A549 (cell line): ENCODE data around the gene MARCO. TPM values are rescaled to one million over a fixed set of nuclear protein-coding genes. Genes with fewer than 3 reads are reported as not detected.

Experiments
- ATAC-seq, 2 experiments: fragments of 200-7000 bp in 1 of 2; fragments of >200 bp in 1 of 2; cut with Nextera tagmentation in 1 of 2; cut with Tn5 transposase in 1 of 2; 3 replicates each; pipeline versions ENCODE4 v1.8.0 to v1.9.1; 2018 to 2020; ENCODE audit warnings: mild to moderate bottlenecking in 1 of 2, moderate library complexity in 1 of 2
- CTCF ChIA-PET: fragments of 300-600 bp; sonication (Branson Sonifier 250); formaldehyde crosslinking; extraction: SDS; loops from one replicate; lab custom pipeline; 2021; ENCODE audit warnings: antibody characterized with exemption, inconsistent platforms; lab: Yijun Ruan, JAX
- POLR2A ChIA-PET: fragments of 350-600 bp; formaldehyde crosslinking; extraction: SDS; loops from one replicate; lab custom pipeline; 2021; ENCODE audit warnings: antibody characterized with exemption, inconsistent platforms; lab: Yijun Ruan, JAX
- DNase-seq, 2 experiments: peaks; one replicate each; pipeline versions ENCODE4 v3.0.0 to v3.0.0-alpha.2; 2011 to 2016; ENCODE audit warnings: low read depth in 1 of 2, low spot score in 1 of 2
- FAIRE-seq: peaks from 2 replicates; lab custom pipeline; 2011; peaks lifted over from hg19 to GRCh38; lab: Jason Lieb, UNC
- H3K27ac ChIP-seq, 2 experiments: fragments of >200 bp; sonication (Bioruptor Twin); formaldehyde crosslinking; 3 replicates each; pipeline ENCODE4 v1.5.1; 2016 to 2017
- H3K4me1 ChIP-seq: fragments of >200 bp; sonication (Bioruptor Twin); formaldehyde crosslinking; 3 replicates; pipeline ENCODE4 v1.6.1; 2016
- H3K4me2 ChIP-seq: fragments of >200 bp; sonication (Bioruptor Twin); formaldehyde crosslinking; 3 replicates; pipeline ENCODE4 v1.6.1; 2016
- H3K4me3 ChIP-seq: fragments of >200 bp; sonication (Bioruptor Twin); formaldehyde crosslinking; 3 replicates; pipeline ENCODE4 v1.5.1; 2016
- H3K9me3 ChIP-seq: fragments of >200 bp; sonication (Bioruptor Twin); formaldehyde crosslinking; 3 replicates; pipeline ENCODE4 v1.6.1; 2016
- BHLHE40 ChIP-seq: IDR thresholded peaks from 2 replicates; pipeline ENCODE4 v1.6.1; 2012; ENCODE audit warnings: low read depth, low read length, inconsistent platforms
- CBX8 ChIP-seq: fragments of 200-600 bp; sonication (generic); IDR thresholded peaks from 2 replicates; pipeline ENCODE4 v1.6.1; 2016
- EHMT2 ChIP-seq: fragments of 200-600 bp; sonication (generic); IDR thresholded peaks from 2 replicates; pipeline ENCODE4 v1.6.1; 2016; ENCODE audit warnings: antibody characterized with exemption, low read depth, mild to moderate bottlenecking, moderate library complexity
- EP300 ChIP-seq, 2 experiments: fragments of >200 bp; sonication (Bioruptor Twin); formaldehyde crosslinking; IDR thresholded peaks; 2 replicates in 1 of 2; 3 replicates in 1 of 2; pipeline ENCODE4 v1.6.1; 2016 to 2017
- ESRRA ChIP-seq: fragments of 150-350 bp; IDR thresholded peaks from 2 replicates; pipeline ENCODE4 v1.6.1; 2014; ENCODE audit warnings: mild to moderate bottlenecking, low read length, borderline replicate concordance
- FOSB ChIP-seq: fragments of 250-450 bp; sonication (Bioruptor Pico); IDR thresholded peaks from 2 replicates; pipeline ENCODE4 v1.5.0; 2020; ENCODE audit warnings: mild to moderate bottlenecking, moderate library complexity
- HOXA7 ChIP-seq: fragments of 250-450 bp; sonication (Bioruptor Pico); IDR thresholded peaks from 2 replicates; pipeline ENCODE4 v1.5.0; 2020; ENCODE audit warnings: mild to moderate bottlenecking, moderate library complexity
- HOXB13 ChIP-seq: fragments of 250-450 bp; sonication (Bioruptor Pico); IDR thresholded peaks from 2 replicates; pipeline ENCODE4 v1.5.0; 2020; ENCODE audit warnings: low read depth, mild to moderate bottlenecking, moderate library complexity
- JUN ChIP-seq, 2 experiments: fragments of >200 bp; sonication (Bioruptor Twin); formaldehyde crosslinking; IDR thresholded peaks; 2 replicates in 1 of 2; 3 replicates in 1 of 2; pipeline ENCODE4 v1.6.1; 2016 to 2017
- JUNB ChIP-seq: fragments of >200 bp; sonication (Bioruptor Twin); formaldehyde crosslinking; IDR thresholded peaks from 2 replicates; pipeline ENCODE4 v1.6.1; 2016
- KDM1A ChIP-seq: fragments of 200-600 bp; sonication (generic); IDR thresholded peaks from 2 replicates; pipeline ENCODE4 v1.6.1; 2016; ENCODE audit warnings: low read depth, mild to moderate bottlenecking
- KDM5A ChIP-seq: fragments of 200-600 bp; sonication (generic); IDR thresholded peaks from 2 replicates; pipeline ENCODE4 v1.6.1; 2016; ENCODE audit warnings: antibody characterized with exemption, mild to moderate bottlenecking
- MAFK ChIP-seq: fragments of 450-650 bp; IDR thresholded peaks from 2 replicates; pipeline ENCODE4 v1.6.1; 2014; ENCODE audit not compliant: partially characterized antibody
- MAX ChIP-seq: IDR thresholded peaks from 2 replicates; pipeline ENCODE4 v1.6.1; 2012
- MAZ ChIP-seq: fragments of 150-350 bp; IDR thresholded peaks from 2 replicates; pipeline ENCODE4 v1.6.1; 2014; ENCODE audit warnings: antibody characterized with exemption, low read depth, low read length, borderline replicate concordance
- NFE2L2 ChIP-seq: fragments of 150-350 bp; conservative IDR thresholded peaks from 2 replicates; pipeline ENCODE4 v1.6.1; 2014; ENCODE audit warnings: low read length
- NPAS2 ChIP-seq: fragments of 250-450 bp; sonication (Bioruptor Pico); IDR thresholded peaks from 2 replicates; pipeline ENCODE4 v1.8.0; 2022; ENCODE audit warnings: mild to moderate bottlenecking, moderate library complexity, borderline replicate concordance
- PHF8 ChIP-seq: fragments of 200-600 bp; sonication (generic); IDR thresholded peaks from 2 replicates; pipeline ENCODE4 v1.6.1; 2016; ENCODE audit warnings: low read depth, mild to moderate bottlenecking, antibody characterized with exemption, moderate library complexity, borderline replicate concordance
- POLR2AphosphoS2 ChIP-seq: conservative IDR thresholded peaks from 2 replicates; pipeline ENCODE4 v1.6.1; 2012; ENCODE audit warnings: low read length, improper control_type of control experiment, inconsistent platforms
- RARB ChIP-seq: fragments of 250-450 bp; sonication (Bioruptor Pico); IDR thresholded peaks from 2 replicates; pipeline ENCODE4 v1.8.0; 2021; ENCODE audit warnings: mild to moderate bottlenecking, moderate library complexity
- RNF2 ChIP-seq: fragments of 200-600 bp; sonication (generic); IDR thresholded peaks from 2 replicates; pipeline ENCODE4 v1.6.1; 2016; ENCODE audit warnings: low read depth, mild to moderate bottlenecking, antibody characterized with exemption, moderate library complexity, borderline replicate concordance
- TP53 ChIP-seq: fragments of 250-450 bp; sonication (Bioruptor Pico); IDR thresholded peaks from 2 replicates; pipeline ENCODE4 v1.5.0; 2021; ENCODE audit warnings: mild to moderate bottlenecking, moderate library complexity
- USF2 ChIP-seq: fragments of 450-650 bp; IDR thresholded peaks from 2 replicates; pipeline ENCODE4 v1.6.1; 2014; ENCODE audit warnings: antibody characterized with exemption
- ZC3H11A ChIP-seq: fragments of 450-650 bp; IDR thresholded peaks from 2 replicates; pipeline ENCODE4 v1.6.1; 2014; ENCODE audit warnings: antibody characterized with exemption, mild to moderate bottlenecking
- WGBS: methylation state at CpG from one replicate; pipeline ENCODE4 v1.1.6; 2017; ENCODE audit errors: missing lambda C conversion rate; 5-methylcytosine and 5-hydroxymethylcytosine counted together
- polyA plus RNA-seq, 4 experiments: library from polyadenylated mRNA; depleted of rRNA in 3 of 4; stranded (reverse); fragments of >200 nt; fragmentation: RNase III in 1 of 4; extraction: RNeasy Plus Mini Kit Qiagen cat#74134 plus additional on column Dnase treatment in 1 of 4; gene quantifications; 2 replicates in 3 of 4; 3 replicates in 1 of 4; pipeline ENCODE4 v1.2.3, GENCODE V29; 2011 to 2017
- TF ChIP-seq, protein P1 (sequence below): fragments of >200 bp; sonication (Bioruptor Twin); formaldehyde crosslinking; IDR thresholded peaks from 3 replicates; pipeline ENCODE4 v1.5.1; 2016
- TF ChIP-seq, protein P2 (sequence below): fragments of >200 bp; sonication (Bioruptor Twin); formaldehyde crosslinking; IDR thresholded peaks from 2 replicates; pipeline ENCODE4 v1.6.1; 2016
- TF ChIP-seq, protein P3 (sequence below): IDR thresholded peaks from 2 replicates; pipeline ENCODE4 v1.6.1; 2012
- TF ChIP-seq, protein P4 (sequence below): IDR thresholded peaks from 2 replicates; pipeline ENCODE4 v1.6.1; 2012; ENCODE audit warnings: low read depth, borderline replicate concordance

MARCO gene
- polyA plus RNA-seq, 2 of the 4 experiments (the other 2 are of a cell fraction) = 0.05 TPM; not detected in 1

- WGBS = 34% methylated on average over 6 of the region's 6 CpGs
- no peak for ATAC-seq
Measured at GRCh38 chr2:118983133-118983532, 41.1 kb downstream of the MARCO start.

GRCh38 chr2:118983915-118984314, 41.9 kb downstream of the MARCO start:
- H3K9me3 ChIP-seq = 0 out of 3 replicates have a peak, but pooled peaks cover 6% of the 10 kb centered on the region
- H3K4me3 ChIP-seq = no peak overlapping the region
- ATAC-seq = no peak
- 40% methylated on average over 1 of the region's 1 CpG for WGBS
- DNase-seq = no peak
- TF ChIP-seq KDM1A (no peak), MAZ (no peak), HOXA7 (CRISPR knock-in tag) (no peak), KDM5A (no peak), POLR2AphosphoS2 (no peak), MAX (no peak)
- POLR2A ChIA-PET = no interaction called here
- no peak for FAIRE-seq
- CTCF ChIA-PET = interaction anchor here (0.6 kb wide), 1 partner anchor 351 kb away, joined by 3 read pairs; no protein-coding TSS in a partner anchor
- no peak overlapping the region for H3K4me2 ChIP-seq
- H3K4me1 ChIP-seq = no peaks in the 10 kb centered on the region
- H3K27ac ChIP-seq = no peak overlapping the region

More at GRCh38 chr2:118983133-118983532, 41.1 kb downstream of the MARCO start:
- ChIA-PET CTCF (no interaction called here), POLR2A (no interaction called here)
- no peak overlapping the region for H3K4me3 ChIP-seq
- H3K9me3 ChIP-seq = 0 out of 3 replicates have a peak, but pooled peaks cover 6% of the 10 kb centered on the region
- TF ChIP-seq EP300 (IDR thresholded peaks at IDR 0.05) (no peak), JUNB (no peak), MAFK (no peak), RARB (CRISPR knock-in tag) (no peak), JUN (IDR thresholded peaks at IDR 0.05) (no peak), NPAS2 (CRISPR knock-in tag) (no peak), CBX8 (no peak), MAZ (no peak), ESRRA (no peak), MAX (no peak)
- TF ChIP-seq, protein P1, sequence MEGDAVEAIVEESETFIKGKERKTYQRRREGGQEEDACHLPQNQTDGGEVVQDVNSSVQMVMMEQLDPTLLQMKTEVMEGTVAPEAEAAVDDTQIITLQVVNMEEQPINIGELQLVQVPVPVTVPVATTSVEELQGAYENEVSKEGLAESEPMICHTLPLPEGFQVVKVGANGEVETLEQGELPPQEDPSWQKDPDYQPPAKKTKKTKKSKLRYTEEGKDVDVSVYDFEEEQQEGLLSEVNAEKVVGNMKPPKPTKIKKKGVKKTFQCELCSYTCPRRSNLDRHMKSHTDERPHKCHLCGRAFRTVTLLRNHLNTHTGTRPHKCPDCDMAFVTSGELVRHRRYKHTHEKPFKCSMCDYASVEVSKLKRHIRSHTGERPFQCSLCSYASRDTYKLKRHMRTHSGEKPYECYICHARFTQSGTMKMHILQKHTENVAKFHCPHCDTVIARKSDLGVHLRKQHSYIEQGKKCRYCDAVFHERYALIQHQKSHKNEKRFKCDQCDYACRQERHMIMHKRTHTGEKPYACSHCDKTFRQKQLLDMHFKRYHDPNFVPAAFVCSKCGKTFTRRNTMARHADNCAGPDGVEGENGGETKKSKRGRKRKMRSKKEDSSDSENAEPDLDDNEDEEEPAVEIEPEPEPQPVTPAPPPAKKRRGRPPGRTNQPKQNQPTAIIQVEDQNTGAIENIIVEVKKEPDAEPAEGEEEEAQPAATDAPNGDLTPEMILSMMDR = no peak
- TF ChIP-seq, protein P2, sequence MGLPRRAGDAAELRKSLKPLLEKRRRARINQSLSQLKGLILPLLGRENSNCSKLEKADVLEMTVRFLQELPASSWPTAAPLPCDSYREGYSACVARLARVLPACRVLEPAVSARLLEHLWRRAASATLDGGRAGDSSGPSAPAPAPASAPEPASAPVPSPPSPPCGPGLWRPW = no peak
- TF ChIP-seq, protein P3, sequence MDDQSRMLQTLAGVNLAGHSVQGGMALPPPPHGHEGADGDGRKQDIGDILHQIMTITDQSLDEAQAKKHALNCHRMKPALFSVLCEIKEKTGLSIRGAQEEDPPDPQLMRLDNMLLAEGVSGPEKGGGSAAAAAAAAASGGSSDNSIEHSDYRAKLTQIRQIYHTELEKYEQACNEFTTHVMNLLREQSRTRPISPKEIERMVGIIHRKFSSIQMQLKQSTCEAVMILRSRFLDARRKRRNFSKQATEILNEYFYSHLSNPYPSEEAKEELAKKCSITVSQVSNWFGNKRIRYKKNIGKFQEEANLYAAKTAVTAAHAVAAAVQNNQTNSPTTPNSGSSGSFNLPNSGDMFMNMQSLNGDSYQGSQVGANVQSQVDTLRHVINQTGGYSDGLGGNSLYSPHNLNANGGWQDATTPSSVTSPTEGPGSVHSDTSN = no peak
- no peak for DNase-seq
- FAIRE-seq = no peak
- H3K4me1 ChIP-seq = no peaks in the 10 kb centered on the region
- H3K4me2 ChIP-seq = no peak overlapping the region
- H3K27ac ChIP-seq = no peak overlapping the region

DNA sequence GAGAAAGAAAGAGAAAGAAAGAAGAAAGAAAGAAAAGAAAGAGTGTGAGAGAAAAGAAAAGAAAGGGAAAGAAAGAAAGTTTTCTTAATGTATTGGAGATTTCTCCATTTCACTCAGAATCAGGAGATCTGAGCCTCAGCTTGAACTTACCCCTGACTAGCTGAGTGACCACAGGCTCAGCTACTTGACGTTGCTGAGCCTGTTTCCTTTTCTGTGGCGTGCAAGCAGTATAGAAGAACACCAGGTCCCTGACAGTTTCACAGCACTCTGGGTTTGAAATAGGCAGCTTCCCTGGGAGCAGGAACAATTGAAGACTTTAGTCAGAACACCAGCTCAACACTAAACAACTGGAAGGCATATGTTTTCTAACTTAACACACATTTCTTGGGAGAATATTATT, 44.7 kb downstream of the MARCO start:
- ChIA-PET CTCF (interaction anchor here (1.3 kb wide), 1 partner anchor 305 kb away, joined by 3 read pairs; no protein-coding TSS in a partner anchor), POLR2A (no interaction called here)
- ATAC-seq (no peak), FAIRE-seq (no peak), DNase-seq (no peak)
- H3K4me3 ChIP-seq = no peak overlapping the region
- H3K27ac ChIP-seq = no peak overlapping the region
- no peak overlapping the region for H3K4me2 ChIP-seq
- no peak for TF ChIP-seq FOSB
- no peak for TF ChIP-seq PHF8
- no peak for TF ChIP-seq CBX8
- TF ChIP-seq NFE2L2 = no peak
- TF ChIP-seq ZC3H11A = no peak
- TF ChIP-seq RNF2 = no peak
- TF ChIP-seq, protein P4, sequence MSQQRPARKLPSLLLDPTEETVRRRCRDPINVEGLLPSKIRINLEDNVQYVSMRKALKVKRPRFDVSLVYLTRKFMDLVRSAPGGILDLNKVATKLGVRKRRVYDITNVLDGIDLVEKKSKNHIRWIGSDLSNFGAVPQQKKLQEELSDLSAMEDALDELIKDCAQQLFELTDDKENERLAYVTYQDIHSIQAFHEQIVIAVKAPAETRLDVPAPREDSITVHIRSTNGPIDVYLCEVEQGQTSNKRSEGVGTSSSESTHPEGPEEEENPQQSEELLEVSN = no peak
- TF ChIP-seq ESRRA = no peak
- no peak for TF ChIP-seq BHLHE40
- TF ChIP-seq, protein P2 = no peak
- no peak for TF ChIP-seq USF2
- no peak for TF ChIP-seq POLR2AphosphoS2
- no peak for TF ChIP-seq JUNB
- no peak for TF ChIP-seq KDM1A
- TF ChIP-seq TP53 (CRISPR knock-in tag) = no peak
- no peak for TF ChIP-seq HOXB13
- TF ChIP-seq EHMT2 = no peak
- TF ChIP-seq RARB (CRISPR knock-in tag) = no peak
- H3K9me3 ChIP-seq = 0 out of 3 replicates have a peak, but pooled peaks cover 6% of the 10 kb centered on the region
- 0% methylated on average over 2 of the region's 2 CpGs for WGBS
- H3K4me1 ChIP-seq = no peaks in the 10 kb centered on the region
